HuH-7 (cell line): ENCODE measurements around the gene COPE.

Source experiments
- DNase-seq: peaks from one replicate; pipeline ENCODE4 v3.0.0; 2011; ENCODE audit warnings: low spot score

COPE gene

DNA sequence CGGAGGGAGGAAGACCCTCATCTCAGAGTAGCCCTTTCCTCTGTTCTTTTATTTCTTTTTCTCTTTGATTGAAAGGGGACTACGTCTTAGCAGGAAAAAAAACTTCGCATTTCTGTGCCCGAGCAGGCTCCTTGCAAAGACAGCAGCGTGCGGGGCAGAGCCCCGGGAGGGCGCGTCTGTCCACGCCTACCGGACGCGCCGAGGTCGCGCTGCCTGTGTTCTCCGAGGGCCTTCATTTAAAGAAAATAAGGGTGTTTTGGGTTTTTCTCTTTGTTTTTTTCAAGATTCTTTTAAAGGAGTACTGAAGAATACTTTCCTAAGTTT is 52.4 kb downstream of the COPE start:
- no peak for DNase-seq

DNA sequence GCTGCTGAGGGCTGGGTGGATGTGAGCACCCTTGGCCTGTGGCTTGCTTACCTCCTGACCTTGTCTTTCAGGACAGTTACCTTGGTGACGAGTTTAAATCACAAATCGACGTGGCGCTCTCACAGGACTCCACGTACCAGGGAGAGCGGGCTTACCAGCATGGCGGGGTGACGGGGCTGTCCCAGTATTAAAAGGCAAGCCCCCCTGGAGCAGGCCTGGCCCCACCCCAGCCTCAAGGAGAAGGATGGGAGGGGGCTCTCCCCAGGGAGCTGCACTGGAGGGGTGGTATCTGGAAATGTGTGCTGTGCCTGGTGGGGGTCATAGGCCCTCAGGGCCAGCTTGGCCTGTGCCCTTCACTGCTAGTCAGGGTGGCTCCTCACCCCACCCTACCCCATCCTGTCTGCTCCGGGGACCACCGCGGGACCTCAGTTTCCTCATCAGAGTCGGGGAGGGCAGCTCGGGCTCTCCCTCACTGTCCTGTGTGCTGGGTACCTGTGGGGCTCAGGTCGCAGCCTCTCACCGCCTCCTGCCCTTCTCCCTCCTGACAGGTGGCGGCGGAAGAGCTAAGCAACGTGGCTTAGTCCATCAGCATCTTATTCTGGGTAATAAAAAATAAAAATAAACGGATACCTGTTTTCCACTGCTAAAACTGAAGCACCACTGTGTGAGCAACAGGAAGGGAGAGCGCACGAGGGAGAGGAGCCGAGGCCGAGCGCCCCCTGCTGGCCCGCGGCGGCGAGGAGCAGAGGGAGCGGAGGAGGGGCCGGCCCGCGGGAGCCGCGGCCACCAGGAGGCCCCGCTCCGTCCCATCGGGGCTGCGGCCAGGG is 53.0 kb downstream of the COPE start:
- DNase-seq = peak; percentile 97

DNA sequence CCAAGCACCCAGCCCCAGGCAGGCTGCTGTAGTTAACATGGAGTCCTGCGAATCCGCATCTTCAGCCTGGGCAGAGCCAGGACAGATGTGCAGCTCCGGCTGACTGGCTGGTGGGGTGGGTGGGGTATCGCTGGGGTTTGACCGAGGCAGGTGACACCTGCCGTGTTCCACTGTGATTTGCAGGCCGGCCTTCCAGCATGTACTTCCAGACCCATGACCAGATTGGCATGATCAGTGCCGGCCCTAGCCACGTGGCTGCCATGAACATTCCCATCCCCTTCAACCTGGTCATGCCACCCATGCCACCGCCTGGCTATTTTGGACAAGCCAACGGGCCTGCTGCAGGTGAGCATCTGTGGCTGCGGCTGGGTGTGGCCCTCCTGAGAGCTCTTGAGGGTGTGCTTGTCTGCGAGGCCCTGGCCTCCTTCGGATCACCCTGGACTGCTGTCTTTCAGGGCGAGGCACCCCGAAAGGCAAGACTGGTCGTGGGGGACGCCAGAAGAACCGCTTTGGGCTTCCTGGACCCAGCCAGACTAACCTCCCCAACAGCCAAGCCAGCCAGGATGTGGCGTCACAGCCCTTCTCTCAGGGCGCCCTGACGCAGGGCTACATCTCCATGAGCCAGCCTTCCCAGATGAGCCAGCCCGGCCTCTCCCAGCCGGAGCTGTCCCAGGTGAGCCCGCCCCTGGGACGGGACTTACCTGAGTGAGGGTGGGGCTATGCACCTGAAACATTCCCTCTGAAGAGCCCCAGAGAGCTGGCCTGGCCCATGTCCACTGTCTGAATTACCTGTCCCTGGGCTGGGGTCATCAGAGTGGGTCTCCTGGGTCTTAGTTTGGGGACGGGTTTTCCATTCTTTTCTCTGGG is 53.8 kb downstream of the COPE start:
- no peak for DNase-seq

DNA sequence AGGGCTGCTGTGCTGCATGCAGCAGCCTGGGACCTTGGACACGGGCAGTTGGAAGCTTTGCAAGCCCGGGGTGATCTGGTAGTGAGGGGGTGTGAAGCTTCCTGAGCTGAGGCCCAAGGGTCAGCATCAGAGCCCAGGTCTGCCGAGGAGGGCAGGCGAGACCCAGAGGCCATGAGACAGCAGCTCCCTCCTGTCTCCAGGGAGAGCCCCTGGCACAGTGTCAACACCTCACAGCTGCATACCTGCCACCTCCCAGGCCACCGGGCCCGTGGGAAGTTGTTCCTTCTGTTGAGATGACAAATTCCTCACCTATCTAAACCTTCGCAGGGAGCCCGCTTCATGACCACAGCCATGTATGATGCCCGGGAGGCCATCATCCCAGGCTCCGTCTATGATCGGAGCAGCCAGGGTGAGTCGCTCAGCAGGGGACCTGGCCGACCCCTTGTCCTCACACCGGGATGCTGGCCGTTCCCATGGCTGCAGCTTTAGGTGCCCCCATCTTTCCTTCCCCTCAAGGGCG is 55.3 kb downstream of the COPE start:
- DNase-seq = no peak

DNA sequence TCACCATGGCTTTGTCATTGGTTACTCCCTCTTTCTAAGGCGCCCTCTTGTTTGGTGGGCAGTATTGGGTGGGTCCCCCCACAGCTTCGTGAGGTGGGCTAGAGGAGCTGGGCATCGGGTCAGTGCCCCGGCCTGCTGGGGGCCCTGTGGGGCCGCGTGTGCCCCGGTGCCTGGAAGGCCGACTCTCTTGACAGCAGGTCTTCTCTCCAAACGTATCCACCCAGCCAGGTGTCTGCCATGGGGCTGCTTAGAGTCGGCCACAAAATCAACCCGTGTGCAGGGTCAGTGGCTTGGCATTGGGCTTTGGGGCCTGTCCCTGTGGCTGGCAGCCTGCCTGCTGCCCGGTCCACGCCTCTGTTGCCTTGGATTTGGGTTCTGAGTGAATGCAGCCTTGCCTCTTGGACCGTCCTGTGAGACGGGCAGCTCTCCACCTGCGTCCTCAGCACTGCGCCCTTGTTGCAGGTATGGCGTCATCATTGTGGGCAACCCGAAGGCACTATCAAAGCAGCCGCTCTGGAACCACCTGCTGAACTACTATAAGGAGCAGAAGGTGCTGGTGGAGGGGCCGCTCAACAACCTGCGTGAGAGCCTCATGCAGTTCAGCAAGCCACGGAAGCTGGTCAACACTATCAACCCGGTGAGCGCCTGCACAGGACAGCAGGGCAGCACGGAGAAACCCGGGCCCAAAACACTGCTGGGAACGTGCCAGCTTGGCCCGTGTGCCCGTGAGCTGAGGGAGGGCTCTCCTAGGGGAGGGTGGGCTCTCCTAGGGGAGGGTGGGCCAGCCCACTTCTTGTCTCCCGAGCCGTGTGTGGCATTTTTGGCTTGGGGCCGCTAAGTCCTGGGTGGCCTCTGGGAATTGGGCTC is 56.0 kb downstream of the COPE start:
- DNase-seq = no peak

DNA sequence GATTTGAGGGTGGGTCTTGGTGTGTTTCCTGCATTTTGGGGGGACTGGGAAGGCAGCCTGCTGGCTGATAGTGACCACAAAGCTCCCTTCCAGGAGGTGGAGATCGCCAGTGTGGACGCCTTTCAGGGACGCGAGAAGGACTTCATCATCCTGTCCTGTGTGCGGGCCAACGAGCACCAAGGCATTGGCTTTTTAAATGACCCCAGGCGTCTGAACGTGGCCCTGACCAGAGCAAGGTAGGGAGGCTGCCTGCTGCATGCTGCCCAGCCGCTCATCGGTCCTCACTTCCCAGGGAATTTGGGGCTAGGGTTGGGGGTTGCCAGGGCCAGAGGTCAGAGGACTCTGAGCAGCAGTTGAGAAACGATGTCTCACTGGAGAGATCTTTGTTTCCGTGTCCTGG is 57.3 kb downstream of the COPE start:
- no peak for DNase-seq

DNA sequence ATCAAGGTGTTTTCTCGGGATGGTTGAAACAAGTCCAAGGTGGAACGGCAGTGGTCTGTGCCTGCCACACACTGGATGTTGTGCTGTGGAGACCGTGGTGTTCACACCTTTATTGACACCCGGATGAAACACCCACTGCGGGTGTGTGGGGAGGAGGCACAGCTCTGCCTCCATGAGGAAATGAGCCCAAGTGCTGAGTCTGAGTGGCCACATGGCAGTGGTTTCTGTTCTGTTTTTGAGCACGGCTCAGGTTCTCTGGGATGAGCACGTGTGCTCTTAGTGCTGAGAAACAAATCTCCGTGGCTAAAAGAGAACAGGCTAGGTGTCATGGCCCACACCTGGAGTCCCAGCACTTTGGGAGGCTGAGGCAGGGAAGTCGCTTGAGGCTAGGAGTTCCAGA is 58.0 kb downstream of the COPE start:
- no peak for DNase-seq

DNA sequence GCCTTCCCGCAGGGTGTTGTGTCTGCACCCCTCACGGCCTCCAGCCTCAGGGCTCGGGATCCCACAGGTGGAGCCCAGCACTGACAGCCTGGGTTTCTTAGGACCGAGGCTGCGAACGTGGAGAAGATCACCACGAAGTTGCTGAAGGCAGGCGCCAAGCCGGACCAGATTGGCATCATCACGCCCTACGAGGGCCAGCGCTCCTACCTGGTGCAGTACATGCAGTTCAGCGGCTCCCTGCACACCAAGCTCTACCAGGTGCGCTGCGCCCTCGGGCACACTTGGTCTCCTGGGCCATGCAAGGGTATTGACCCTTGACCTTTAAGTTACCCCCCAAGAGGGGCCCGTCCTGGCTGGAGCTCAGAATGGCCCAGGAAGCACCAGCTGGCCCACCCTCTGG is 58.5 kb downstream of the COPE start:
- DNase-seq = no peak

DNA sequence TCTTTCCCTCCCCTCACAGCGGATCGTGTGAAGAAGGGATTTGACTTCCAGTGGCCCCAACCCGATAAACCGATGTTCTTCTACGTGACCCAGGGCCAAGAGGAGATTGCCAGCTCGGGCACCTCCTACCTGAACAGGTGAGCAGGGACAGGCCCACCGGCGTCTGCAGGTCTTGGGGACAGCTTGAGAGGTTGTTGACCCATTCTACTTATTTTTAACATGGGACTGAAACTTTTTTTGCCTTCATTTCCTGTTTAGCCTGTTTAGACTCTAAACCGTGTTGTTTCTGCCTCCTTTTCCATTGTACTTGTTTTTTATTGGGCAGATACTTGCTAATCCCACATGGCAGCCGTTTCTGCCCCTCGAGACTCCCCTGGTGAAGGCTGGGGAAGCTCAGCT is 58.9 kb downstream of the COPE start:
- DNase-seq = no peak

DNA sequence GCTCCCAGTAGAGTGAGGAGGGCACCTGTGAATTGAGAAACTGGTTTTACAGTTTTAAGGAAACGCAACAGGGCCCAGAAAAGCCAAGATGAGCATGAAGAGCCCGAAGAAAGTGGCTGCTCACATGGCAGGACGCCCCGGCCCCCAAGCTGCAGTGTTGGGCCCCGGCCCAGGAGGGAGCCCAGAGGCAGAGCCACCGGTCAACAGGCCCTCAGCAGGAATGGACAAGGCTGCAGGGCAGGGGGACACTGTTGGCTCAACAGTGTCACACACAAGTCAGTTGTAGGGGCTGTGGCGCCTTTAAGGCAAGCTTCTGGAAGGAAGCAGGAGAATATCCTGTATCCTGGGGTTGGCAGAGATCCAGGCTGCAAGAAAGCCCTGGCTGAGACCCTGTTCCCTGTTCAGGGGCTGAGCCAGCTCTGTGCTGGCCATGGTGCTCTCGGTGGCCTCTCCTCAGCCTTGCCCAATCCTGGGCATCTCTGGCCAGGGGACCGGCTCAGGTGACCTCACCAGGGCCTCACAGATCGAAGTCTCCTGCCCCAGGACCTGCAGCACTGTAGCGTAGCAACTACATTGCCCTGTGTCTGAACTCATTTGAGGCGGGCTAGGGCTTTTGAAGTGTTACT is 59.4 kb downstream of the COPE start:
- DNase-seq = no peak

DNA sequence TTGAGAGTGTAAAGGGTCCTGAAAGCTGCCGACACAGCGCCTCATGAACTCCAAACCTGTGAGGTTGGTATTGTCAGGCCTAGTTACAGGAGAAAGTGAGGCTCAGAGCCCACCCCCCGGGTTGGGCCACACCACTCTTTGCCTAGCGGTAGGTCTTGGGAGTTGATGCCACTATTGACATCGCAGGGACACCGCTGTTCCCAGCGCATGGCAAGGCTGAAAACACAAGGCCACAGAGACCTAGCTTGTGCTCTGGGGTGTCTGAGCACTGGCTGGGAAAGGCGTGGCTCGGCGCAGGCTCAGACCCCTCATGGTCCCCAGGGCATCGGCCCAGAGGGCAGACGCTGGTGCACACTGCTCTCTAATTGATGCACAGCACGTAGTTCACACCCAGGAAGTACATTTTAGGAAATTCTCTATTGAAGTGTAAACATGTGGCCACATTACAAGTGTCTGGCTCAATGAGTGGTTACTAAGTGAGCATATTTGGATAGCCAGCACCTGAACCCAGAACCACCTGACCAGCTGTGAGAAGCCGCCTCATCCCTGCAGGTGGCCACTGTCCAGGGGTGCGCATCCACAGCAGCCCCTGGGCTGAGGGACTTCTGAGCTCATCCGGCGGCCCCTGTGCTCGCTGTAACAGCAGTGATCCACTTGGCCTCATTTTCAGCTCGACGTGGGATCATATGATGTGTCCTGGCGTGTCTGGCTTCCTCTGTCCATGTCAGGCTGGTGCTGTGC is 60.1 kb downstream of the COPE start:
- DNase-seq = no peak

DNA sequence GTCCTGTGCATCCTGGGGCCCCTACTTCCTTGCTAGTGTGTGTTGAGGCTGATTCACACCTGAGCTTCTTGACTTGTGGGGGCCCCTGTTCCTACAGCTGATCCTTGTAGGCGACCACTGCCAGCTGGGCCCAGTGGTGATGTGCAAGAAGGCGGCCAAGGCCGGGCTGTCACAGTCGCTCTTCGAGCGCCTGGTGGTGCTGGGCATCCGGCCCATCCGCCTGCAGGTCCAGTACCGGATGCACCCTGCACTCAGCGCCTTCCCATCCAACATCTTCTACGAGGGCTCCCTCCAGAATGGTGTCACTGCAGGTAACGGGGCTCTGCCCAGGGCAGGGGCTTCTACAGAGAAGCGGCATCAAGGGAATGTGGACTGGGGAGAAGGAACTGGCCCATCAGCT is 62.0 kb downstream of the COPE start:
- DNase-seq = no peak

DNA sequence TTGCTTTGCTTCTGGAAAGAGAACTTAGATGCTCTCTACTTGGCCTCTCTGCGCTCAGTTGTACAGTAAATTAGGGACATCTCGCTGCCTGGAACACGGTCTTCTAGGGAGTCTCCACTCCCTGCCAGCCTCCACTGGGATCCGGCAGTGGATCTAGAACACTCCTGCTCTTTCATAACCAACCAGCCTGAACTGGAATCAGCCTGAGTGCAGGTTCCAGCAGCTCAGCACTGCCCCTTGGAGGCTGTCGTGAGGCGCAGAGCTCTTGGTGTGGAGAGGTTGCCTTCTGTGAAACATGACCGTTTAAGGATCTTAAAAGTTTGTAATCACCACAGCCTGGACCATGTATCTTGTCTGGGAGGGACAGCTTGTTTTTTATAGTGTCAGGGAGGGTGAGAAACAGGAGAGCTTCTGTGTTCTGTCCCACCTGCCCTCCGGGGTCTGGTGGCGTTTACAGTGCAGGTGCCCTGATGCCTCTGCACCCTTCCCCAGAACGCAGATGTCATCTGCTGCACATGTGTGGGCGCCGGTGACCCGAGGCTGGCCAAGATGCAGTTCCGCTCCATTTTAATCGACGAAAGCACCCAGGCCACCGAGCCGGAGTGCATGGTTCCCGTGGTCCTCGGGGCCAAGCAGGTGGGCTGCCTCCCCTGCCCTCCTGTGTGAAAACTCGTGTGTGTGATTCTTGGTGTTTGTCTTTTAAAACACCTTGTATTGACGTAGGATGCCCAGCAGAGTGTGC is 62.6 kb downstream of the COPE start:
- peak; percentile 92 for DNase-seq

DNA sequence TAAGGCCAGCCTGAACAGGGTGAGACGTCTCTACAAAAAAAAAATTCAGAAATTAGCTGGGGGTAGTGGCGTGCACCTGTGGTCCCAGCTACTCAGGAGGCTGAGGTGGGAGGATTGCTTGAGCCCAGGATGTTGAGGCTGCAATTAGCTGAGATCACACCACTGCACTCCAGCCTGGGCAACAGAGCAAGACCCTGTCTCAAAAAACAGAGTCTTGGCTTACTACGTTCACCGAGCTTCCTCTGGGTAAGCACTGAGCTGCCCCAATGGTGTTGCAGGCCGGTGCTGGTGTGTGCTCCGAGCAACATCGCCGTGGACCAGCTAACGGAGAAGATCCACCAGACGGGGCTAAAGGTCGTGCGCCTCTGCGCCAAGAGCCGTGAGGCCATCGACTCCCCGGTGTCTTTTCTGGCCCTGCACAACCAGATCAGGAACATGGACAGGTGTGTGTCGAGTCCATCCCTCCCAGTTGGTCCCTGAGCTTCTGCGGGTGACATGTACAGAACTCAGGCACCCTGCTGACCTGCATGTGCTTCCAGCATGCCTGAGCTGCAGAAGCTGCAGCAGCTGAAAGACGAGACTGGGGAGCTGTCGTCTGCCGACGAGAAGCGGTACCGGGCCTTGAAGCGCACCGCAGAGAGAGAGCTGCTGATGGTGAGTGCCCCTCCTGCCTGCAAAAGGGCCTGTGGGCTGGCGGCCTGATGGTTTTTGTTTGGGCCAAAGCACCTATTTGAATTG is 63.4 kb downstream of the COPE start:
- no peak for DNase-seq

DNA sequence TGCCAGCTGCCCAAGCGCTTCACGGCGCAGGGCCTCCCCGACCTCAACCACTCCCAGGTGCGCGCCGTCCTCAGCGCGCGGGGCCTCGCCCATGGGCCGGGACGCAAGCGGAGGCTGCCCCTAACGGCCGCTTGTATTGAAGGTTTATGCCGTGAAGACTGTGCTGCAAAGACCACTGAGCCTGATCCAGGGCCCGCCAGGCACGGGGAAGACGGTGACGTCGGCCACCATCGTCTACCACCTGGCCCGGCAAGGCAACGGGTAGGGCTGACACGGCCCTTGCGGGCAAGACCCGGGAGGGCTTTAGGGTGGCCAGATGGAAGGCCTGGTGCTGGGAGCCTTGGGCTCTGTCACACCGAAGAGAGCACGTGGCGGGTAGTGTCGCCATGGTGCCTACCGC is 64.2 kb downstream of the COPE start:
- DNase-seq = no peak

DNA sequence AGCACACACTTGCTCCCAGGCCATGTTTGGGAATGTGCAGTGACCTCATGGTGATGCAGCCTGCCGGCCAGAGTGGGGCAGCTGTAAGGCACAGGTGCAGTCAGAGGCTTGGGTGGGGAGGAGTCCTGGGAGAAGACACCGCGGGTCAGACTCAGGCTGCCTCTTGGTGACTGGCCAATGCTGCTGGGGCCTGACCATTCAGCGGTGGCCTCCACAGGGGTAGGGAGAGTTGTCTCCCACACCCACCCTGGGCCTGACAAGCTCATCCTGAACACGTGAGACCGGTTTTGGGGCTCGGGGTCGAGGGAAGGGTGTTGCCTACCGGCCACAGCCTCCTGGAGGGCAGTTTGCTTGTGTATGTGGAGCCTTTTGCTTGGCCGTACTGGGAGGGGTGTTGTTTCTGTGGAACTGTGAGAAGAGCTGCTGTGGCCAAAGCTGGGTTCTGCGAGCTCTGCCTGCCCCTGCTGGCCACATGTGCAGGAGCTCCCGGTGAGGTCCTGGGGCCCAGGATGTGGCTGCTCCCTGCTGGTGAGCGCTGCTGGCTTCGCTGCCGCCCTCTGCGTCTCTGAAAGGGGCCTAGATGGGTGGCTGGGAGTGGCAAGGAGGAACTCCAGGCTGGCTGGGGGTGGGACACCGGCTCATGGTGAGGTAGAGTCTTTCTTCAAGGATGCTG is 65.3 kb downstream of the COPE start:
- DNase-seq = no peak

DNA sequence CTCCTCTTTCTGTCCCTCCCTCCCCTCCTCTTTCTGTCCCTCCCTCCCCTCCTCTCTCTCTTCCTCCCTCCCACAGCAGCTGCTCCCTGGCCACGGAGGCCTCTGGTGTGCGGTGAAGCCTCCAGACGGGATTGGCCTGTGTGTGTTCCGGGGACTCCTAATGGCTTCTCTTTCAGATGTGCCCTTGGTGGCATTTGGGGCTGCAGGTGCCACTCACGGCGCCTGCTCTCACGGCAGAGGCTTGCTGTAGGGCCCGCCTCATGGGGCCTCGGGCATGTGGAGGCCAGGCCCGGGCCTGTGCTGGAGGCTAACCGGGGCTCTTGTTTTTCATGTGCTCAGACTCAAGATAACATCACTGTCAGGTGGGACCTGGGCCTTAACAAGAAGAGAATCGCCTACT is 66.5 kb downstream of the COPE start:
- no peak for DNase-seq

DNA sequence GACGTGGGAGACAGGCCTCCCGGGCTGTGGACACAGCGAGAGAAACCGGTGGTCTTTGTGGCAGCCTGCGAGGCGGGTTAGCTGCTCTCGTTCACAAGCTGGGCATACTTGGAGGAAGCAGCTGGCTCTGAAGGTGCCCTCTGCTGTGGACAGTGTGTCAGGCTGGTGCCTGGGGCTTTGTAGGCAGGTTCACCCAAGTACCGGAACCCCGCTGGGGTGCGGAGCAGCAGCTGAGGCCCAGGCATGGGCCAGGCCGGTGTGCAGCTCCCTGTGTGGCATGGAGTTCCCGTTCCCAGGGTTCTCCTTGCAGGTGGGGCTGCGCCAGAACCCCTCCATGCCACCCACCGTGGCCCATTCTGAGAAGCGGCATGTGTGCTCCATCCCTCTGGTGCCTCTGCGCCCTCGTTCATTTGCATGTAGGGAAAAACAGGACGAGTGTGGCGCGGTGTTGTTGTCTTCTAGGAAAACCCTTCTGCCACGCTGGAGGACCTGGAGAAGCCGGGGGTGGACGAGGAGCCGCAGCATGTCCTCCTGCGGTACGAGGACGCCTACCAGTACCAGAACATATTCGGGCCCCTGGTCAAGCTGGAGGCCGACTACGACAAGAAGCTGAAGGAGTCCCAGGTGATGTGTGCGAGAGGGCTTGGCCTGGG is 67.4 kb downstream of the COPE start:
- no peak for DNase-seq
